ENCODE data around the gene DKC1.

Gene DKC1

GRCh38 chrX:154762537-154763296 is at the start of gene DKC1:
DKC1 (plus strand) TSS chrX:154762864; CDS start chrX:154762966, 102 bp downstream.
- Mint-ChIP-seq H3K36me3 (ENCODE audit: insufficient read depth) (peaks cover 23% of the 10 kb centered on the region), H3K27me3 (no peaks in the 10 kb centered on the region), H3K4me1 (peaks cover 8% of the 10 kb centered on the region), H3K27ac (ENCODE audit: low read depth) (peak within 1 kb of the TSS; percentile 78), H3K4me3 (peak within 1 kb of the TSS; percentile 76), H3K9me3 (no peaks in the 10 kb centered on the region)
- ATAC-seq (replicated peaks; ENCODE audit: extremely low read depth, poor library complexity, severe bottlenecking) = peak; percentile 87
- DNase-seq (ENCODE audit: low spot score in 2 of 2) = peak; percentile 85 to 90

- Mint-ChIP-seq H3K27me3 (no peaks in the 10 kb centered on the region), H3K4me1 (peaks cover 67% of the 10 kb centered on the region)
- peak in 1 of 2 donors; percentile 39 for DNase-seq (ENCODE audit: low spot score in 2 of 2)
These were observed 47.7 kb upstream of the DKC1 start for GRCh38 chrX:154714925-154715324.

GRCh38 chrX:154715825-154716224 is 46.8 kb upstream of the DKC1 start:
- no peak for DNase-seq (ENCODE audit: low spot score in 2 of 2)
- H3K27me3 Mint-ChIP-seq = no peaks in the 10 kb centered on the region
- peaks cover 65% of the 10 kb centered on the region for H3K4me1 Mint-ChIP-seq
- H3K27ac Mint-ChIP-seq (ENCODE audit: low read depth) = no peak overlapping the region
- peaks cover 27% of the 10 kb centered on the region for H3K36me3 Mint-ChIP-seq (ENCODE audit: insufficient read depth)
- peak overlapping the region; percentile 55 for H3K4me3 Mint-ChIP-seq
- H3K9me3 Mint-ChIP-seq = no peaks in the 10 kb centered on the region
- ATAC-seq (replicated peaks; ENCODE audit: extremely low read depth, poor library complexity, severe bottlenecking) = no peak

More at GRCh38 chrX:154714925-154715324, 47.7 kb upstream of the DKC1 start:
- Mint-ChIP-seq H3K36me3 (ENCODE audit: insufficient read depth) (peaks cover 30% of the 10 kb centered on the region), H3K27ac (ENCODE audit: low read depth) (no peak overlapping the region), H3K9me3 (no peaks in the 10 kb centered on the region), H3K4me3 (no peak overlapping the region)
- ATAC-seq (replicated peaks; ENCODE audit: extremely low read depth, poor library complexity, severe bottlenecking) = no peak

GRCh38 chrX:154717824-154718223 is 44.8 kb upstream of the DKC1 start:
- H3K4me1 Mint-ChIP-seq = peaks cover 65% of the 10 kb centered on the region
- H3K27me3 Mint-ChIP-seq = no peaks in the 10 kb centered on the region
- no peak for DNase-seq (ENCODE audit: low spot score in 2 of 2)

GRCh38 chrX:154718616-154719015 is 44.0 kb upstream of the DKC1 start:
- Mint-ChIP-seq H3K27me3 (no peaks in the 10 kb centered on the region), H3K4me3 (peak overlapping the region; percentile 55), H3K36me3 (ENCODE audit: insufficient read depth) (peaks cover 13% of the 10 kb centered on the region), H3K27ac (ENCODE audit: low read depth) (peak overlapping the region; percentile 99), H3K4me1 (peaks cover 67% of the 10 kb centered on the region), H3K9me3 (no peaks in the 10 kb centered on the region)
- DNase-seq (ENCODE audit: low spot score in 2 of 2) (no peak), ATAC-seq (replicated peaks; ENCODE audit: extremely low read depth, poor library complexity, severe bottlenecking) (no peak)

More at GRCh38 chrX:154717824-154718223, 44.8 kb upstream of the DKC1 start:
- Mint-ChIP-seq H3K9me3 (no peaks in the 10 kb centered on the region), H3K4me3 (peak overlapping the region; percentile 55), H3K27ac (ENCODE audit: low read depth) (peak overlapping the region; percentile 99), H3K36me3 (ENCODE audit: insufficient read depth) (peaks cover 13% of the 10 kb centered on the region)
- ATAC-seq (replicated peaks; ENCODE audit: extremely low read depth, poor library complexity, severe bottlenecking) = no peak

- ATAC-seq (replicated peaks; ENCODE audit: extremely low read depth, poor library complexity, severe bottlenecking) (peak; percentile 61), DNase-seq (ENCODE audit: low spot score in 2 of 2) (no peak)
- Mint-ChIP-seq H3K27me3 (no peaks in the 10 kb centered on the region), H3K4me1 (peaks cover 69% of the 10 kb centered on the region), H3K9me3 (no peaks in the 10 kb centered on the region), H3K27ac (ENCODE audit: low read depth) (peak overlapping the region; percentile 99), H3K36me3 (ENCODE audit: insufficient read depth) (peaks cover 11% of the 10 kb centered on the region), H3K4me3 (peak overlapping the region; percentile 55)
These were observed 43.5 kb upstream of the DKC1 start for GRCh38 chrX:154719132-154719675.

- Mint-ChIP-seq H3K4me3 (no peak overlapping the region), H3K27ac (ENCODE audit: low read depth) (no peak overlapping the region), H3K27me3 (no peaks in the 10 kb centered on the region), H3K4me1 (peaks cover 72% of the 10 kb centered on the region), H3K9me3 (no peaks in the 10 kb centered on the region), H3K36me3 (ENCODE audit: insufficient read depth) (peaks cover 9% of the 10 kb centered on the region)
- no peak for ATAC-seq (replicated peaks; ENCODE audit: extremely low read depth, poor library complexity, severe bottlenecking)
- DNase-seq (ENCODE audit: low spot score in 2 of 2) = no peak
These were observed 42.6 kb upstream of the DKC1 start for GRCh38 chrX:154720067-154720466.

- H3K36me3 Mint-ChIP-seq (ENCODE audit: insufficient read depth) = peaks cover 7% of the 10 kb centered on the region
- H3K27ac Mint-ChIP-seq (ENCODE audit: low read depth) = no peak overlapping the region
- H3K4me1 Mint-ChIP-seq = peaks cover 79% of the 10 kb centered on the region
These were observed 41.5 kb upstream of the DKC1 start for GRCh38 chrX:154721155-154721554.

GRCh38 chrX:154724993-154725756 is 37.5 kb upstream of the DKC1 start:
- Mint-ChIP-seq H3K36me3 (ENCODE audit: insufficient read depth) (peaks cover 5% of the 10 kb centered on the region), H3K9me3 (no peaks in the 10 kb centered on the region), H3K27ac (ENCODE audit: low read depth) (peak overlapping the region; percentile 52), H3K4me3 (peak overlapping the region; percentile 46), H3K27me3 (no peaks in the 10 kb centered on the region), H3K4me1 (peaks cover 81% of the 10 kb centered on the region)
- ATAC-seq (replicated peaks; ENCODE audit: extremely low read depth, poor library complexity, severe bottlenecking) = peak; percentile 79
- DNase-seq (ENCODE audit: low spot score in 2 of 2) = no peak

More at GRCh38 chrX:154721155-154721554, 41.5 kb upstream of the DKC1 start:
- DNase-seq (ENCODE audit: low spot score in 2 of 2) = no peak
- Mint-ChIP-seq H3K27me3 (no peaks in the 10 kb centered on the region), H3K4me3 (no peak overlapping the region), H3K9me3 (no peaks in the 10 kb centered on the region)
- ATAC-seq (replicated peaks; ENCODE audit: extremely low read depth, poor library complexity, severe bottlenecking) = no peak

GRCh38 chrX:154727418-154727817 is 35.2 kb upstream of the DKC1 start:
- Mint-ChIP-seq H3K36me3 (ENCODE audit: insufficient read depth) (peaks cover 10% of the 10 kb centered on the region), H3K4me1 (peaks cover 91% of the 10 kb centered on the region), H3K27me3 (no peaks in the 10 kb centered on the region), H3K27ac (ENCODE audit: low read depth) (peak overlapping the region; percentile 52), H3K9me3 (no peaks in the 10 kb centered on the region), H3K4me3 (no peak overlapping the region)
- ATAC-seq (replicated peaks; ENCODE audit: extremely low read depth, poor library complexity, severe bottlenecking) = no peak
- DNase-seq (ENCODE audit: low spot score in 2 of 2) = no peak

GRCh38 chrX:154727871-154728270 is 34.8 kb upstream of the DKC1 start:
- Mint-ChIP-seq H3K4me1 (peaks cover 92% of the 10 kb centered on the region), H3K4me3 (no peak overlapping the region)

GRCh38 chrX:154728431-154729190 is 34.1 kb upstream of the DKC1 start:
- Mint-ChIP-seq H3K4me1 (peaks cover 92% of the 10 kb centered on the region), H3K4me3 (peak overlapping the region; percentile 27), H3K27me3 (no peaks in the 10 kb centered on the region), H3K9me3 (no peaks in the 10 kb centered on the region), H3K36me3 (ENCODE audit: insufficient read depth) (peaks cover 10% of the 10 kb centered on the region), H3K27ac (ENCODE audit: low read depth) (peak overlapping the region; percentile 91)
- ATAC-seq (replicated peaks; ENCODE audit: extremely low read depth, poor library complexity, severe bottlenecking) (no peak), DNase-seq (ENCODE audit: low spot score in 2 of 2) (no peak)

More at GRCh38 chrX:154727871-154728270, 34.8 kb upstream of the DKC1 start:
- Mint-ChIP-seq H3K27me3 (no peaks in the 10 kb centered on the region), H3K27ac (ENCODE audit: low read depth) (no peak overlapping the region), H3K9me3 (no peaks in the 10 kb centered on the region), H3K36me3 (ENCODE audit: insufficient read depth) (peaks cover 10% of the 10 kb centered on the region)
- no peak for DNase-seq (ENCODE audit: low spot score in 2 of 2)
- no peak for ATAC-seq (replicated peaks; ENCODE audit: extremely low read depth, poor library complexity, severe bottlenecking)

Measured in central memory CD8-positive, alpha-beta T cell (primary cell).